Peyer's patch (tissue), 4 donors: ENCODE data around the gene IZUMO2. TPM values are rescaled to one million over a fixed set of nuclear protein-coding genes. Genes with fewer than 3 reads are reported as not detected.
"Not testable (repeated sequence)": the region's sequence is repeated elsewhere in the genome, so short reads cannot be mapped to it uniquely, and the experiment has no call there.

ENCODE experiments used
- DNase-seq, 3 donors: peaks; one replicate each; pipeline ENCODE4 v3.0.0-alpha.2; 2017 to 2019
- H3K27ac ChIP-seq, 4 donors: fragments of 200-600 bp; sonication (generic); one replicate each; pipeline ENCODE4 v1.5.1; 2016 to 2019
- H3K27me3 ChIP-seq, 2 donors: fragments of 200-600 bp; sonication (generic); one replicate each; pipeline ENCODE4 v1.5.1; 2019
- H3K36me3 ChIP-seq, 3 donors: fragments of 200-600 bp; sonication (generic); one replicate each; pipeline ENCODE4 v1.5.1; 2016 to 2019
- H3K4me1 ChIP-seq, 4 donors: fragments of 200-600 bp; sonication (generic); one replicate each; pipeline ENCODE4 v1.5.1; 2016 to 2019
- H3K4me3 ChIP-seq, 4 donors: fragments of 200-600 bp; sonication (generic); 1 replicate in 3 of 4; 2 replicates in 1 of 4; pipeline ENCODE4 v1.5.1; 2016 to 2019; ENCODE audit warnings: mild to moderate bottlenecking in 1 of 4
- H3K9me3 ChIP-seq, 4 donors: fragments of 200-600 bp; sonication (generic); one replicate each; pipeline ENCODE4 v1.5.1; 2016 to 2019; ENCODE audit warnings: mild to moderate bottlenecking in 1 of 4
- total RNA-seq, 4 donors: library from RNA; depleted of rRNA; stranded (reverse); fragments of >200 nt; gene quantifications; one replicate each; pipeline ENCODE4 v1.1.0, GENCODE V29; 2016

IZUMO2 gene
- total RNA-seq, 4 donors from 2014 or later = not detected

DNA sequence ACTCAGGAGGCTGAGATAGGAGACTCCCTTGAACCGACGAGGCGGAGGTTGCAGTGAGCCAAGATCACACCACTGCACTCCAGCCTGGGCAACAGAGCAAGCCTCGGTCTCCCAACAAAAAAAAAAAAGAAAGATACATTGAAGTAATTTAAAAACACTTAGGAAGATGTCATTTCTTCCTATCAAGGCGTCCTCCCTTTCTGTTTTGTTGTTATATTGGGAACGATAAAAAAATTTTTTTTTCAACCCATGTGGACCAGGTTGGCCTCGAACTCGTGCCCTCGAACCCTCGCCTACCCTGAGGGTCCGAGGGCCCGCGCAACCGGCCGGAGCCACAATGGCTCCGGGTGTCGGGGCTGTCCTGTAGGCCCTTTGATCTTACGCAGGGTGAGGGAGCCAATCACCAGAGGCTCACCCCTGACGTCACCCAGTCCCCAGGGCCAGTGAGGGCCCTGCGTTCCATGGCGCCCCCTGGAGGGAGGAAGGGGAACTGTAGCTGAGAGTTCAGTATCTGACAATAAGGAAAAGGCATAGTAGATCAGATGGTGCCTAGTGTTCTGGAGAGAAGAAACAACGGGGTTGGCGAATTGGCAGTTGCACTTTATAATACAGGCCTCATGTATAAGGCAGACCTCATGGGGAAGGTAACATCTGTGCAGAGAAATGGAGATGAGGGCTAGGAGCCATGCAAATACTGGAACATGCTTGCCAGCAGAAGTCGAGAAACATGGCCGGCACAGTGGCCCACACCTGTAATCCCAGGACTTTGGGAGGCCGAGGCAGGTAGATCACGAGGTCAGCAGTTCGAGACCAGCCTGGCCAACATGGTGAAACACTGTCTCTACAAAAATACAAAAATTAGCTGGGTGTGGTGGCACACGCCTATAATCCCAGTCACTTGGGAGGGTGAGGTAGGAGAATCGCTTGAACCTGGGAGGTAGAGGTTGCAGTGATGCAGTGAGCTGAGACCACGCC is 29.3 kb downstream of the IZUMO2 start:
- H3K36me3 ChIP-seq, H3K4me3 ChIP-seq, H3K27ac ChIP-seq, H3K9me3 ChIP-seq, DNase-seq, H3K4me1 ChIP-seq, H3K27me3 ChIP-seq: not testable (repeated sequence)

DNA sequence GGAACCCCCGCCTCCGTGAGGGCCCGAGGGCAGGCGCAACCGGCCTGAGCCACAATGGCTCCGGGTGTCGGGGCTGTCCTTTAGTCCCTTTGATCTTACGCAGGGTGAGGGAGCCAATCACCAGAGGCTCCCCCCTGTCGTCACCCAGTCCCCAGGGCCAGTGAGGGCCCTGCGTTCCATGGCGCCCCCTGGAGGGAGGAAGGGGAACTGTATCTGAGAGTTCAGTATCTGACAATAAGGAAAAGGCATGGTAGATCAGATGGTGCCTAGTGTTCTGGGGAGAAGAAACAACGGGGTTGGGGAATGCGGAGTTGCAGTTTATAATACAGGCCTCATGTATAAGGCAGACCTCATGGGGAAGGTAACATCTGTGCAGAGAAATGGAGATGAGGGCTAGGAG is 59.1 kb downstream of the IZUMO2 start:
- not testable (repeated sequence) for H3K27ac ChIP-seq, DNase-seq, H3K27me3 ChIP-seq, H3K9me3 ChIP-seq, H3K4me1 ChIP-seq, H3K36me3 ChIP-seq, H3K4me3 ChIP-seq

DNA sequence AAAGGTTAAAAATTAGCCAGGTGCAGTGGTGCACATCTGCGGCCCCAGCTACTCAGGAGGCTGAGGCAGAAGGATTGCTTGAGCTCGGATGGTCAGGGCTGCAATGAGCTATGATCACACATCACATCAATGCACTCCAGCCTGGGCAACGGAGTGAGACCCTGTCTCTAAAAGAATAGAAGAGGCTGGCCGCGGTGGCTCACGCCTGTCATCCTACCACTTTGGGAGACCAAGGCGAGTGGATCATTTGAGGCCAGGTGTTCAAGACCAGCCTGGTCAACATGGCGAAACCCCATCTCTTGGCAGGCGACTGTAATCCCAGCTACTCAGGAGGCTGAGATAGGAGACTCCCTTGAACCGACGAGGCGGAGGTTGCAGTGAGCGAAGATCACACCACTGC is 59.7 kb downstream of the IZUMO2 start:
- not testable (repeated sequence) for H3K4me3 ChIP-seq, H3K4me1 ChIP-seq, H3K27me3 ChIP-seq, H3K36me3 ChIP-seq, H3K9me3 ChIP-seq, DNase-seq, H3K27ac ChIP-seq

Other genes starting within 250 kb of the IZUMO2 start
- 10 to 100 TPM in 3 of 4 donors, 1 to 10 TPM in 1; 3.3 to 21.4 (median 18.2) TPM for gene ATF5, start 234.1 kb downstream of the IZUMO2 start, total RNA-seq
- gene NUP62, start 233.8 kb downstream of the IZUMO2 start, total RNA-seq = 10 to 100 TPM; 40.0 to 54.5 (median 46.0) TPM
- 1 to 10 TPM in 1 of 4 donors, under 1 TPM in 1, not detected in 2; 0.94 to 1.7 TPM for gene SIGLEC11, start 202.1 kb downstream of the IZUMO2 start, total RNA-seq
- gene VRK3, start 137.9 kb downstream of the IZUMO2 start, total RNA-seq = 10 to 100 TPM; 76.7 to 98.1 (median 83.9) TPM
- 10 to 100 TPM in 1 of 4 donors, 1 to 10 TPM in 3; 7.5 to 14.9 (median 9.2) TPM for gene ZNF473, start 137.3 kb downstream of the IZUMO2 start, total RNA-seq
- gene MYH14, start 40.3 kb upstream of the IZUMO2 start, total RNA-seq = 100 to 1,000 TPM; 139 to 475 (median 333) TPM
- gene KCNC3, start 166.1 kb upstream of the IZUMO2 start, total RNA-seq = 1 to 10 TPM in 2 of 4 donors, under 1 TPM in 2; 0.18 to 3.3 (median 1.1) TPM
- gene NAPSA, start 202.4 kb upstream of the IZUMO2 start, total RNA-seq = 10 to 100 TPM in 1 of 4 donors, 1 to 10 TPM in 3; 4.9 to 12.4 (median 8.2) TPM
- gene NR1H2, start 213.2 kb upstream of the IZUMO2 start, total RNA-seq = 100 to 1,000 TPM in 2 of 4 donors, 10 to 100 TPM in 2; 76.7 to 102 (median 98.9) TPM
- gene POLD1, start 221.1 kb upstream of the IZUMO2 start, total RNA-seq = 10 to 100 TPM; 14.9 to 90.0 (median 27.3) TPM